Cardiac fibroblast (primary cell): ENCODE measurements around the gene ZC3H7B.

Experiments
- DNase-seq, 2 donors: peaks; one replicate each; pipeline versions ENCODE4 v3.0.0 to v3.0.0-alpha.2; 2010; ENCODE audit warnings: low read depth in 2 of 2
- H3K4me3 ChIP-seq, 2 donors: replicated peaks in 1 of 2; 1 replicate in 1 of 2; 2 replicates in 1 of 2; pipeline ENCODE4 v1.5.1; 2011; ENCODE audit warnings: low read depth in 2 of 2, low read length in 2 of 2, mild to moderate bottlenecking in 2 of 2, moderate library complexity in 1 of 2
- CTCF ChIP-seq: IDR thresholded peaks from one replicate; pipeline ENCODE4 v1.5.1; 2011; ENCODE audit warnings: low read depth, mild to moderate bottlenecking, low read length, inconsistent platforms

The ZC3H7B gene

DNA sequence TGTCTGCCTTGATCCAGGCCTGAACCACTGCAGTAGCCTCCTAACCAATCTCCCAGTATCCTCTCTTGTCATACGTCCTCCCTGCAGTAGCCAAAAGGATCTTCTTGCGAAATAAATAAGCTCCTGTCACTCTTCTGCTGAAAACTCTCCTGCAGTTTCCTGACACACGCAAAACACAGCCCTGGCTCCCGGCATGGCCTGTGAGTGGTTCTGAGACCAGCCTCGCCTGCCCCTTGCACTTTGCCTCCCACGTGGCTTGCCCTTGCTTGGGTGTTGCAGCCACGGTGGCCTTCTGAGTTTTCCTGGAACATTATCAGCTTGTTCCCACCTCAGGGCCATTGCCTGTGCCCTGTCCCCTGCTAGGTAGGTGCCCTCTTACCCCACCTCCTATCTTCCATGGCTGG is 7.2 kb downstream of the ZC3H7B start:
- peak; percentile 41 for DNase-seq
- no peak for TF ChIP-seq CTCF

GRCh38 chr22:41310336-41310735 is 9.0 kb downstream of the ZC3H7B start:
- DNase-seq = no peak
- TF ChIP-seq CTCF = no peak
- H3K4me3 ChIP-seq = no peak overlapping the region

More for the DNA sequence above, 7.2 kb downstream of the ZC3H7B start:
- H3K4me3 ChIP-seq = no peak overlapping the region

DNA sequence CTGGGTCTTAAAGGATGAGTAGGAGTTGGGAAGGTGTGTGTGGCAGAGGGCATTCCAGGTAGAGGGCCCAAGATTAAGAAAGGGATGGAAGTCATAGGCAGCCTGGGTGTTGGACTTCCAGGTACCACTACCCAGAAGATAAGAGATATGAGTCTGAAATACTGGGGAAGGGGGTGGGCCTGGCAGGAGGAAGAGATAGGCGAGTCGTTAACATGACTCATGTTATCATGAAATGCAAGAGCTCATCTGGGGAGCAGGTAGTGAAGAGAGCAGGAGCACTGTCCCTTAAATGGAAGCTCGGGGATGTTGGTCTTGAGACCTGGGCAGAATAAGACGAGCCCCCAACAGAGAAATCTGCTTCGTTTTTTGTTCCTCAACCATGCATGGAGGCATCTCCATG is 10.2 kb downstream of the ZC3H7B start:
- no peak for DNase-seq
- no peak for TF ChIP-seq CTCF

DNA sequence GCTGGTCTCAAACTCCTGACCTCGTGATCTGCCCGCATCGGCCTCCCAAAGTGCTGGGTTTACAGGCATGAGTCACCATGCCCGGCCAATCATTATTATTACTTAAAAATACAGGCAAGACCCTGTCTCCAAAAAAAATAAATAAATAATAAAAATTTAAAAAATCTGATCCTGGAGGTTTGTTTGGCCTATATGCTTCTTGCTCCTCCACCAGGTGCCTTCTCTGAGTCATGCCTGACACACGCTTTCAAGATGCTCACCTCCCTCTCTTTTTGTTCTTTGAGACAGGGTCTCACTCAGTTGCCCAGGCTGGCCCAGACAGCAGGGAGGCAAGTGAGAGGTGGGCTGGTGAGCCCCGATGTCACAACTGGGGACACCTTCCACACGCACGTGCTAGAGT is 13.5 kb downstream of the ZC3H7B start:
- no peak overlapping the region for H3K4me3 ChIP-seq
- TF ChIP-seq CTCF = no peak
- DNase-seq = no peak

More for the DNA sequence above, 10.2 kb downstream of the ZC3H7B start:
- H3K4me3 ChIP-seq = no peak overlapping the region

GRCh38 chr22:41315586-41315985 is 14.3 kb downstream of the ZC3H7B start:
- no peak overlapping the region for H3K4me3 ChIP-seq
- DNase-seq = no peak
- TF ChIP-seq CTCF = no peak

DNA sequence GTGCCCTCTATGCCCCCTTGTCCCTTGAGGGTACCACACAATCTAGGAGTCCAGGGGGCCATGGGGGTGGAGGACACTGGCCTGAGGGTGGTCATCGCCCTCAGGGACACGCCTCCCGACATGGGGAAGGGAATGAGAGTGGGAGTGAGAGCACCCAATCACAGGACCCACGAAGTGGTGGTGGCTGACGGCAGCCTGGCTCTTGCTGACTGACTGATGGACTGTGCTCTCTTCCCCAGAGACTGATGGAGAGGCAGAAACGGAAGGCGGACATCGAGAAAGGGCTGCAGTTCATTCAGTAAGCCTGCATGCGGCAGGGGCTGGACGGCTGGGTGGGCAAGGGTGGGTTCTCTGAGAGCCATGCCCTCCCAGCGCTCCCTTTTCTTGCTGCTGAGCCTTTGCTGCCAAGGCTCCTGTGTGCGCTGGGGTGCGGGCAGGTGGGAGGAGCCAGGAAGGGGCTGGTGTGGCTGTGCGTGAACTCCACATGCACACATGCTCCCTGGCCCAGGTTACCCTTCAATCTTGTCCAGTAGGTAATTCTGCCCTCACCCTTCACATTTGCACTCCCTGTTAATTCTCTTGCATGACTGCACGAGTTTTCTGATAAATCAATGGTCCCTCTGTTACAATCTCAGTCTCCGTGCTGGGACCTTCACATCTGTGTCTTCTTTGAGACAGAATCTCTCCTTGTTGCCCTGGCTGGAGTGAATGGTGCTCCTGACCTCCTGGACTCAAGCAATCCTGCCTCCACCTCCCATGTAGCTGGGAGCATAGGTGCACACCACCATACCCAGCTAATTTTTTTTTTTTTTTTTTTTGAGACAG is 19.3 kb downstream of the ZC3H7B start:
- H3K4me3 ChIP-seq = no peak overlapping the region
- no peak for TF ChIP-seq CTCF
- DNase-seq = no peak
